Stimulated activated naive CD8-positive, alpha-beta T cell treated with anti-CD3 and anti-CD28 coated beads, Interleukin-15, Interleukin-2, amounts not matched to agents 100 ng/mL and 50 ng/mL, for 24 hours (primary cell): ENCODE results near the gene ZNF681.
A peak's percentile ranks its signal among the peaks of the same experiment; 100 is the strongest.
"Not testable (repeated sequence)": the region's sequence is repeated elsewhere in the genome, so short reads cannot be mapped to it uniquely, and the experiment has no call there.

Source experiments
- H3K27ac Mint-ChIP-seq: one replicate; pipeline ENCODE4 v1.8.0; 2021; ENCODE audit warnings: mild to moderate bottlenecking, mixed read lengths
- H3K27me3 Mint-ChIP-seq: one replicate; pipeline ENCODE4 v1.8.0; 2021; ENCODE audit warnings: mixed read lengths
- H3K36me3 Mint-ChIP-seq: one replicate; pipeline ENCODE4 v1.8.0; 2021; ENCODE audit warnings: low read depth, mixed read lengths
- H3K4me1 Mint-ChIP-seq: one replicate; pipeline ENCODE4 v1.8.0; 2021; ENCODE audit warnings: low read depth, mixed read lengths
- H3K4me3 Mint-ChIP-seq: one replicate; pipeline ENCODE4 v1.8.0; 2021; ENCODE audit warnings: mild to moderate bottlenecking, mixed read lengths
- H3K9me3 Mint-ChIP-seq: one replicate; pipeline ENCODE4 v1.8.0; 2021; ENCODE audit warnings: mixed read lengths

Gene ZNF681

DNA sequence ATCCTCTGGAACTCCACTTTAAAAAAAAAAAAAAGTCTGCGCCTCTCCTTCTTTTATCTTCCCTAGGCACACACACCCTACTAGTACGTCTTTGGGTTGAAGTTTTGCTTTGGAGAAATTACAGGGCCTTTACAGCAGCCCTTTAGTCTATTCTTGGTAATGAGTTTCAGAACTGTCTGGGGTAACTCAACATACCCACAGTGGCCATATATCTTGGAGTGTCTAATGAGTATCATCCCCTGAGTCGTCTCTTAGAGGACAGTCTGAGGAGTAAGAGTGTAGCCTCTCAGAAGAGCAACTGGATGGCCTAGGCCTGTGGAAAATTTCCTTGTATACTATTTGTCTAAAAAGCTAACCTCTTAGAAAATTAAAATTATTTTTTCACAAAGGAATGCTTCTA, 6.1 kb upstream of the ZNF681 start:
- Mint-ChIP-seq H3K4me1 (peaks cover 26% of the 10 kb centered on the region), H3K4me3 (peak overlapping the region; percentile 89), H3K27ac (no peak overlapping the region), H3K36me3 (peaks cover 16% of the 10 kb centered on the region), H3K27me3 (no peaks in the 10 kb centered on the region), H3K9me3 (no peaks in the 10 kb centered on the region)

DNA sequence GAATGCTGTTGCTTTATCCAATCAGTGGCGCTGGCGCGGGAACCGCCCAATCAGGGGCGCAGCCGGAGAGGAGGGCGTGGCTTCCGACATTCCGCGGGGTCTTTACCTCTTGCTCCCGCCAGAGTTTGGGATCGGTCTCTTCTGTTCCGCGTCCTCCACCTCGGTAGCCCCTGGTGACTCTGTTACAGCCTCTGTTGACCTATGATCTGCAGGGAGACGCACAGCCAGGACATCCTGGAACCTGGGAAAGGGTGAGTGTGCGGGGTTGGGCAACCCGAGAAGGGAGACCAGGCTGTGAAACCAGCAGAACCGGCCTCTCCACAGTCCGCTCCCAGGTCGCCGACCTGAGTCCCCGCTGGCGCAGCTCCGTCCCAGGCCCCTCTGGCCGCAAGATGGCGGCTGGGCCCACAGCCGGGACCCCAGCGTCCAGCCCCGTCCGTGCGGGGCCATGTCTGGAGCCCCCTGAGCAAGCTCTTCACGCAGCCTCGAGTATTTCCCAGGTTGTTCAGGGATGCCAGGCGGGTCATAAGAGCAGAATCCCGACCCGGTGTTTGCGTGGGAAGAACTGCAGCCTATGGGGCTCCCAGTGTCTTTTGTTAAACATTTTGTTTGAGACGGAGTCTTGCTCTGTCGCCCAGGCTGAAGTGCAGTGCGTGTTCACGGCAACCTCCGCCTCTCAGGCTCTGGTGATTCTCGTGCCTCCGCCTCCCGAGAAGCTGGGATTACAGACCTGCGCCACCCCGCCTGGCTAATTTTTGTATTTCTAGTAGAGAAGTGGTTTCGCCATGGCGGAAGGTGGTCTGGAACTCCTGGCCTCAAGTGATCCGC, 4.4 kb upstream of the ZNF681 start:
- peaks cover 12% of the 10 kb centered on the region for H3K36me3 Mint-ChIP-seq
- H3K9me3 Mint-ChIP-seq = no peaks in the 10 kb centered on the region
- H3K4me1 Mint-ChIP-seq = peaks cover 37% of the 10 kb centered on the region
- peak overlapping the region; percentile 89 for H3K4me3 Mint-ChIP-seq
- H3K27me3 Mint-ChIP-seq = no peaks in the 10 kb centered on the region
- peak overlapping the region; percentile 31 for H3K27ac Mint-ChIP-seq

DNA sequence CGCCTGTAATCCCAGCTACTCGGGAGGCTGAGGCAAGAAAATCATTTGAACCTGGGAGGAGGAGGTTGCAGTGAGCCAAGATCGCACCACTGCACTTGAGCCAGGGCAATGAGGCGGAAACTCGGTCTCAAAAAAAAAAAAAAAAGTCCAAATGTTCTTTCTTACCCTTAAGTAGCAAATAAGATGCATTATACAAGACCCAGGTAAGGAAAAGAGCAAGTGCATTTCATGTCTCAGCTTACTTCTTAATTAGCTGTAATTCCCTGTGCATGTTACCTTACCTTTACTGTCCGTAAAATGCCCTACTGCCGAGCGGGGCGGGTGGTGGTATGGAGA, 3.8 kb upstream of the ZNF681 start:
- H3K4me3 Mint-ChIP-seq = peak overlapping the region; percentile 89
- peaks cover 12% of the 10 kb centered on the region for H3K36me3 Mint-ChIP-seq
- H3K27ac Mint-ChIP-seq = peak overlapping the region; percentile 31
- peaks cover 40% of the 10 kb centered on the region for H3K4me1 Mint-ChIP-seq
- H3K9me3 Mint-ChIP-seq = no peaks in the 10 kb centered on the region
- no peaks in the 10 kb centered on the region for H3K27me3 Mint-ChIP-seq

DNA sequence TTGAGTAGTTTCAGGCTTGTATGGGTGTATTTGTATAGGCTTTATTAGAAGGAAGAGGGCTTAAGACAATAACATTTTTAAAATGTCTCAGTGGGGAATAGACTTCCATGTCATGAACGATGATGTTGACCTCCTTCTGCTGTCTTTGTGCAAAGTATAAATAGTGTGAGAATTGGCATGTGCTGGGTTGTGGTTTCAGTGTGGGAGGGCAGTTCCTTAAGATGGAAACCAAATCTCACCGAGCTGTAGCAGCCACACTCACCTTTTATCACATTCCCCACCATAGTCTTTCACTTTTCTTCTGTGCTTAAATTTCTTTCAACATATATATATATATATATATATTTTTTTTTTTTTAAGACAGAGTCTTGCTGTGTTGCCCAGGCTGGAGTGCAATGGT, 1.6 kb upstream of the ZNF681 start:
- H3K9me3 Mint-ChIP-seq, H3K27me3 Mint-ChIP-seq: not testable (repeated sequence)
- Mint-ChIP-seq H3K4me1 (peaks cover 40% of the 10 kb centered on the region), H3K36me3 (peaks cover 18% of the 10 kb centered on the region), H3K27ac (peak overlapping the region; percentile 58), H3K4me3 (peak overlapping the region; percentile 49)

DNA sequence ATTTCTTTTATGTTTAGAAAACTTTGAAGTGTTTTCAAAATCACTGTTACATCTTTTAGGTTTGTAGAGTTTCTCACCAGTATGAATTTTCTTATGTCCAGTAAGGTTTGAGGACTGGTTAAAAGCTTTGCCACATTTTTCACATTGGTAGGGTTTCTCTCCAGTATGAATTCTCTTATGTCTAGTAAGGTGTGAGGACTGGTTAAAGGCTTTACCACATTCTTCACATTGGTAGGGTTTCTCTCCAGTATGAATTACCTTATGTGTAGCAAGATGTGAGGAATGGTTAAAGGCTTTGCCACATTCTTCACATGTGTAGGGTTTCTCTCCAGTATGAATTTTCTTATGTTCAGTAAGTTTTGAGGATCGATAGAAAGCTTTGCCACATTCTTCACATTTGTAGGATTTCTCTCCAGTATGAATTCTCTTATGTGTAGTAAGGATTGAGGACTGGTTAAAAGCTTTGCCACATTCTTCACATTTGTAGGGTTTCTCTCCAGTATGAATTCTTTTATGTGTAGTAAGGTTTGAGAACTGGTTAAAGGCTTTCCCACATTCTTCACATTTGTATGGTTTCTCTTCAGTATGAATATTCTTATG, 15.0 kb downstream of the ZNF681 start:
- not testable (repeated sequence) for H3K27ac Mint-ChIP-seq, H3K4me3 Mint-ChIP-seq, H3K27me3 Mint-ChIP-seq, H3K4me1 Mint-ChIP-seq
- Mint-ChIP-seq H3K9me3 (peaks cover 25% of the 10 kb centered on the region), H3K36me3 (peaks cover 58% of the 10 kb centered on the region)

DNA sequence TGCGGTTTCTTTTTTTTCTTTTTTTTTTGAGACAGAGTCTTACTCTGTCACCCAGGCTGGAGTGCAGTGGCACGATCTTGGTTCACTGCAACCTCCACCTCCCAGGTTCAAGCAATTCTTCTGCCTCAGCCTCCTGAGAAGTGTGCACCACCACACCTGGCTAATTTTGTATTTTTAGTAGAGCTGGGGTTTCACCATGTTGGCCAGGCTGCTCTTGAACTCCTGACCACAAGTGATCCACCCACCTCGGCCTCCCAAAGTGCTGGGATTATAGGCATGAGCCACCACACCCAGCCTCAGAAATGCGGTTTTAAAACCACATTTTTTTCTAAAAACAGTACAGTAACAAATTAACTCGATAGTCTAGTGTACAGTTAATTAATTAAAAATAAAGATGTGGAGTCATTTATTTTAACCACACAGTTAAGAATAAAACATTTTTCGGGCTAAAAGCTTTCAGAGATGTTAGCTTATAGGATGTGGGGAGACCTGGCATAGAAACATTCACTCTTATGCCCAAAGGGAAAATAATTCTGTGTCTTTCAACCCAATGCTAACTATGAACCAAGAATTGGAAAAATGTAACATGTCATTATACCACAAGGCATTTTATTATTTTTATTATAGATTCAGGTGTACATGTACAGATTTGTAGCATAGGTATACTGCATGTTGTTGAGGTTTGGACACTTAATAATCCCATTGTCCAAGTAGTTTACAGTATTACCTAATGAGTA, 27.8 kb downstream of the ZNF681 start:
- not testable (repeated sequence) for H3K36me3 Mint-ChIP-seq, H3K27me3 Mint-ChIP-seq, H3K4me3 Mint-ChIP-seq, H3K4me1 Mint-ChIP-seq, H3K27ac Mint-ChIP-seq
- H3K9me3 Mint-ChIP-seq = peaks cover 21% of the 10 kb centered on the region

DNA sequence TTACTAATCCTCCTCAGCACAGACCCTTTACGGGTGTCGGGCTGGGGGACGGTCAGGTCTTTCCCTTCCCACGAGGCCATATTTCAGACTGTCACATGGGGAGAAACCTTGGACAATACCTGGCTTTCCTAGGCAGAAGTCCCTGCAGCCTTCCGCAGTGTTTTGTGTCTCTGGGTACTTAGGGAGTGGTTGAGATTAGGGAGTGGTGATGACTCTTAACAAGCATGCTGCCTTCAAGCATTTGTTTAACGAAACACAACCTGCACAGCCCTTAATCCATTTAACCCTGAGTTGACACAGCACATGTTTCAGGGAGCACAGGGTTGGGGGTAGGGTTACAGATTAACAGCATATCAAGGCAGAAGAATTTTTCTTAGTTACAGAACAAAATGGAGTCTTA, 34.5 kb downstream of the ZNF681 start:
- not testable (repeated sequence) for H3K4me3 Mint-ChIP-seq, H3K27ac Mint-ChIP-seq, H3K4me1 Mint-ChIP-seq, H3K36me3 Mint-ChIP-seq, H3K27me3 Mint-ChIP-seq
- H3K9me3 Mint-ChIP-seq = peaks cover 10% of the 10 kb centered on the region

DNA sequence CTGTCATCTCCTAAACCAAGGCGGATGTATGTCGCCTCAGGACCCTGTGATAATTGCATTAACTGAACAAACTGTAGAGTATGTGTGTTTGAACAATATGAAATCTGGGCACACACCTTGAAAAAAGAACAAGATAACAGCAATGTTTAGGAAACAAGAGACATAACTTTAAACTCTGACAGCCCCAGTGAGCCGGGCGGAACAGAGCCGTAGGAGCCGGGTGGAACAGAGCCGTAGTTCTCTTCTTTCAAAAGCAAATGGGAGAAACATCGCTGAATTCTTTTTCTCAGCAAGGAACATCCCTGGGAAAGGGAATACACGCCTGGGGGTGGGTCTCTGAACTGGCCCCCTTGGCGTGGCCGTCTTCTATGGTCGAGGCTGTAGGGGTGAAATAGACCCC, 39.9 kb downstream of the ZNF681 start:
- no peaks in the 10 kb centered on the region for H3K36me3 Mint-ChIP-seq
- H3K4me3 Mint-ChIP-seq = no peak overlapping the region
- peaks cover 14% of the 10 kb centered on the region for H3K27me3 Mint-ChIP-seq
- no peak overlapping the region for H3K27ac Mint-ChIP-seq
- peaks cover 8% of the 10 kb centered on the region for H3K9me3 Mint-ChIP-seq
- H3K4me1 Mint-ChIP-seq = peaks cover 11% of the 10 kb centered on the region

DNA sequence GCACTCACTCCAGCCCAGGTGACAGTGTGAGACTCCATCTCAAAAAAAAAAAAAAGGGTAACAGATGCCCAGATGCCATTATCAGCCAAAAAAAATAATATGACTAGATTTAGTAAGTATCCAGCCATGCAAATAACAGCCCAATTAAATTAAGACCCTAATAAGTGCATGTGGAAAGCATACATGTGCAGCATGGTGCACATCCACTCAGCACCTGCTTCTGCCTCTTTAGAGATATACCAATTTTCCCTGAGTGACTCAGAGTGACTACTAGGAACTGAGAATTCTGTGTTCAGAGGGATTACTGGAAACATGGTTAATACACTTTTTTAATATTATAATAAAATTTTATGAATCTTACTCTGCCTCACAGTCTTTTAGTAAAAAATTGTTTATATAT, 41.9 kb downstream of the ZNF681 start:
- Mint-ChIP-seq H3K27me3 (peaks cover 10% of the 10 kb centered on the region), H3K27ac (no peak overlapping the region), H3K4me1 (peaks cover 11% of the 10 kb centered on the region), H3K9me3 (peaks cover 8% of the 10 kb centered on the region), H3K4me3 (no peak overlapping the region), H3K36me3 (no peaks in the 10 kb centered on the region)

DNA sequence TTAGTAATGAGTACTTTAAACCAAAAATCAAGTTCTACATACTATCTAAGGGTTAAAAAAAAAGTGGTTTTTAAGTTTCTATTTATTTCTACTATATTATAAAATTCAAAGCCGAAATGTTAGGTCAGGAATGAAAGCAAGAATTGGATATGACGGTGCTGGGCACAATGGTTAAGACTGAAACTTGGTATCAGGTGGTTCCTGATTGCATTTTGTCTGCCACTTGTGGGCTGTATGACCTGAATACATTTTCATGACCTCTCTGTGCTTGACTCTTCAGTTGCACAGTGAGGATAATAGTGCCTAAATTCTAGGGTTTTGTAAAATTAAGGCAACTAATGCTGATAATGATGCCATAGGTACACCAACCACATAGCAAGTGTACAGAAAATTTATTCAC, 49.3 kb downstream of the ZNF681 start:
- Mint-ChIP-seq H3K36me3 (peaks cover 4% of the 10 kb centered on the region), H3K4me1 (no peaks in the 10 kb centered on the region), H3K27ac (no peak overlapping the region), H3K9me3 (peaks cover 10% of the 10 kb centered on the region), H3K27me3 (no peaks in the 10 kb centered on the region), H3K4me3 (no peak overlapping the region)

DNA sequence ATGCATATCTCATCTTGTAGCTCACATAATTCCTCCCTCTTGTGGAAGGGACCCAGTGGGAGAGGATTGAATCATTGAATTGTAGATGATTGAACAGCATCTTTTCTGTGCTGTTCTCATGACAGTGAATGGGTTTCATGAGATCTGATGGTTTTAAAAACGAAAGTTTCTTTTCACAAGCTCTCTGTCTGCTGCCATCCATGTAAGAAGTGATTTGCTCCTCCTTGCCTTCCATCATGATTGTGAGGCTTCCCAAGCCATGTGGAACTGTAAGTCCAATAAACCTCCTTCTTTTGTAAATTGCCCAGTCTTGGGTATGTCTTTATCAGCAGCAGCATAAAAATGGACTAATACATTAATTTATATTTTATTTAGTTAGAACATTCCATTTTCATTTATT, 52.0 kb downstream of the ZNF681 start:
- Mint-ChIP-seq H3K4me1 (no peaks in the 10 kb centered on the region), H3K4me3 (no peak overlapping the region), H3K27ac (no peak overlapping the region), H3K9me3 (peaks cover 15% of the 10 kb centered on the region), H3K36me3 (peaks cover 4% of the 10 kb centered on the region), H3K27me3 (no peaks in the 10 kb centered on the region)

DNA sequence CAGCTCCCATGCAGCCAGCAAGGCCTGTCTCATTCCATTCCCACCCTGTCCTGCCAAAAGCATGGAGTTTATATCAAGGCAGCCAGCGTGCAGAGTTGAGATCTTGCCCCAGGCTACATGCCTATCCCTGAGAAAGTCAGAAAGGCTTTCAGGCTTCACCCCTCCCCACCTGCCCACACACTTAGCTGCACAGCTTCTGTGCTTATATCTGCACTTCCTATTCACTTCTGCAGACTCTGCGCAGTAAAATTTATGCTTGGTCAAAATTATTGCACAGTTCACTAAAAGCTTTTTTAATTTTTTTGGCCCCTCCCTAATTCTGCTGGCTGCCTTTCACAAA, 59.2 kb downstream of the ZNF681 start:
- Mint-ChIP-seq H3K27ac (no peak overlapping the region), H3K4me3 (no peak overlapping the region), H3K9me3 (peaks cover 12% of the 10 kb centered on the region), H3K4me1 (no peaks in the 10 kb centered on the region), H3K36me3 (no peaks in the 10 kb centered on the region), H3K27me3 (no peaks in the 10 kb centered on the region)

DNA sequence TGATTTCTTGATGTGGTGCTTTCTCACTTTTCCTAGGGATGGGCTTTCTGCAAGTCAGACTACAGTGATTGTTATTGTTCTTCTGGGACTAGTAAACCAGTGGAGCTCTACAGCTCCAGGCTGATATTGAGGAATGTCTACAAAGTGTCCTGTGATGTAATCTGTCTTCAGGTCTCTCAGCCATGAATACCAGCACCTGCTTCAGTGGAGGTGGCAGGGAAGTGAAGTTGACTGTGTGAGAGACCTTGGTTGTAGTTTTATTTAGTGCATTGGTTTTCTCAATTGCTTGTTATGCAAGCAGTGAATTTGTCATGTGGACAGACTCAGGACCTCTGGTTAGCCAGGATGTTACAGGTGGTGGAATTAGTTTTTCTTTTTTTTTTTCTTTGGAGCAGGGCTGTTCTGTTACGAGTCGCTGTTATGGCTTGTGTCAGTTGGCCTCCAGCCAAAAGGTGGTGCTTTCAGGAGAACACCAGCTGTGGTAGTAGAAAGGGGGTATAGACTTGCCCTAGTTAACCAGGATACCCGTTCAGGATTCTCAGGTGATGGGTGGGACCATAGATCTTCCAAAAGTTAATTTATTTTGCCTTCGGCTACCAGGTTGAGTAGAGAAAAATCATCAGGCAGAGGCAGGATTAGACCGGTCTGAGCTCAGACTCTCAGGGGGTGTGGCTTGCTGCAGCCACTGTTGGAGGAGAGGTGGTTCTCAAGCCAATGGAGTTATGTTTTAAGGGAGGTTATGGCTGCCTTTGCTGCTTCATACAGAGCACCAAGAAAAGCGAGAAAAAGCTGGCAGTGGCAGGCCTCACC, 59.8 kb downstream of the ZNF681 start:
- Mint-ChIP-seq H3K27ac (no peak overlapping the region), H3K4me3 (peak overlapping the region; percentile 37), H3K9me3 (peaks cover 12% of the 10 kb centered on the region), H3K4me1 (no peaks in the 10 kb centered on the region), H3K27me3 (no peaks in the 10 kb centered on the region), H3K36me3 (no peaks in the 10 kb centered on the region)

DNA sequence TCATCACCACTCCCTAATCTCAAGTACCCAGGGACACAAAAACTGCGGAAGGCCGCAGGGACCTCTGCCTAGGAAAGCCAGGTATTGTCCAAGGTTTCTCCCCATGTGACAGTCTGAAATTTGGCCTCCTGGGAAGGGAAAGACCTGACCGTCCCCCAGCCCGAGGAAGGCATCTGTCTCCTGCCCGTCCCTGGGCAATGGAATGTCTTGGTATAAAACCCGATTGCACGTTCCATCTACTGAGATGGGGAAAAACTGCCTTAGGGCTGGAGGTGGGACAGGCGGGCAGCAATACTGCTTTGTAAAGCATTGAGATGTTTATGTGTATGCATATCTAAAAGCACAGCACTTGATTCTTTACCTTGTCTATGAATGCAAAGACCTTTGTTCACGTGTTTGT, 65.8 kb downstream of the ZNF681 start:
- not testable (repeated sequence) for H3K4me1 Mint-ChIP-seq, H3K27ac Mint-ChIP-seq, H3K36me3 Mint-ChIP-seq, H3K9me3 Mint-ChIP-seq, H3K4me3 Mint-ChIP-seq, H3K27me3 Mint-ChIP-seq
